ENCODE data around the gene ACOT4. TPM values are rescaled to one million over a fixed set of nuclear protein-coding genes. Genes with fewer than 3 reads are reported as not detected.
"Not testable (repeated sequence)": the region's sequence is repeated elsewhere in the genome, so short reads cannot be mapped to it uniquely, and the experiment has no call there.

Gene ACOT4
- total RNA-seq, 1 experiment from 2014 or later, result 1.1 TPM

DNA sequence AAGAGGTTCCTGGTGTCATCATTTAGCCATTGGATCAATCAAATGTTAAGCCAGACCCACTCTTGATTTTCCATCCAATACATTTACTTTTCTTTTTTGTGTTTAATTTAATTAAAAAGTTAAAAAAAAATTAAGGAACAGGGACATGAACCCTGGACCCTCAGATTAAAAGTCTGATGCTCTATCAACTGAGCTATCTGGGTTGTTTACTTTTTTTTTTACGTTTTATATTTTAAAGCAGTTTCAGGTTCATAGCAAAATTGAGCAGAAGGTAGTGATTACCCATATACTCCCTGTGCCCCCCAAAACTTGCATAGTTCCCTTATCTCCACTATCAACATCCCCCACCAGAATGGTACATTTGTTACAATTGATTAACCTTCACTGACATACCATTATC, 3.0 kb upstream of the ACOT4 start:
- no peaks in the 10 kb centered on the region for H3K27me3 Mint-ChIP-seq (ENCODE audit: unreplicated experiment)
- intact Hi-C loops (cut with micrococcal nuclease; ENCODE audit: unreplicated experiment), result no loop called here
- no peaks in the 10 kb centered on the region for H3K9me3 Mint-ChIP-seq (ENCODE audit: low read depth, unreplicated experiment)
- CTCF ChIA-PET, result no interaction called here
- H3K36me3 Mint-ChIP-seq (ENCODE audit: insufficient read depth, unreplicated experiment), result peaks cover 13% of the 10 kb centered on the region
- TF ChIP-seq, protein P1, sequence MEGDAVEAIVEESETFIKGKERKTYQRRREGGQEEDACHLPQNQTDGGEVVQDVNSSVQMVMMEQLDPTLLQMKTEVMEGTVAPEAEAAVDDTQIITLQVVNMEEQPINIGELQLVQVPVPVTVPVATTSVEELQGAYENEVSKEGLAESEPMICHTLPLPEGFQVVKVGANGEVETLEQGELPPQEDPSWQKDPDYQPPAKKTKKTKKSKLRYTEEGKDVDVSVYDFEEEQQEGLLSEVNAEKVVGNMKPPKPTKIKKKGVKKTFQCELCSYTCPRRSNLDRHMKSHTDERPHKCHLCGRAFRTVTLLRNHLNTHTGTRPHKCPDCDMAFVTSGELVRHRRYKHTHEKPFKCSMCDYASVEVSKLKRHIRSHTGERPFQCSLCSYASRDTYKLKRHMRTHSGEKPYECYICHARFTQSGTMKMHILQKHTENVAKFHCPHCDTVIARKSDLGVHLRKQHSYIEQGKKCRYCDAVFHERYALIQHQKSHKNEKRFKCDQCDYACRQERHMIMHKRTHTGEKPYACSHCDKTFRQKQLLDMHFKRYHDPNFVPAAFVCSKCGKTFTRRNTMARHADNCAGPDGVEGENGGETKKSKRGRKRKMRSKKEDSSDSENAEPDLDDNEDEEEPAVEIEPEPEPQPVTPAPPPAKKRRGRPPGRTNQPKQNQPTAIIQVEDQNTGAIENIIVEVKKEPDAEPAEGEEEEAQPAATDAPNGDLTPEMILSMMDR (IDR thresholded peaks at IDR 0.05; ENCODE audit: unreplicated experiment), result no peak
- no peaks in the 10 kb centered on the region for H3K4me1 Mint-ChIP-seq (ENCODE audit: low read depth, unreplicated experiment)
- no TSS peak for BruUV-seq (replicated peaks)
- no peak for DNase-seq
- no peak overlapping the region for H3K4me3 Mint-ChIP-seq (ENCODE audit: low read depth, unreplicated experiment)
- H3K27ac Mint-ChIP-seq (ENCODE audit: unreplicated experiment), result no peak overlapping the region

DNA sequence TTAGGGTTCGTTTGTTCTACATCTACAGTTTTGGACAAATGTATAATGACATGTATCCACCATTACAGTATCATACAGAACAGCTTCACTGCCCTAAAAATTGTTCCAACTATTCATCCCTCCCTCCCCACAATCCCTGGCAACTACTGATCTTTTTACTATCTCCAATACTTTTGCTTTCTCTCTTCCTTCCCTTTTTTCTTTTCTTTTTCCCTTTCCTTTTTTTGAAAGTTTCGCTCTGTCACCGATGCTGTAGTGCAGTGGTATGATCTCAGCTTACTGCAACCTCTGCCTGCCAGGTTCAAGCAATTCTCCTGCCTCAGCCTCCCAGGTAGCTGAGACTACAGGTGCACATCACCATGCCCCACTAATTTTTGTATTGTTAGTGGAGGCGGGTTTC, 2.6 kb upstream of the ACOT4 start:
- Mint-ChIP-seq H3K27ac (ENCODE audit: unreplicated experiment) (no peak overlapping the region), H3K9me3 (ENCODE audit: low read depth, unreplicated experiment) (no peaks in the 10 kb centered on the region), H3K4me1 (ENCODE audit: low read depth, unreplicated experiment) (no peaks in the 10 kb centered on the region), H3K4me3 (ENCODE audit: low read depth, unreplicated experiment) (no peak overlapping the region), H3K27me3 (ENCODE audit: unreplicated experiment) (no peaks in the 10 kb centered on the region), H3K36me3 (ENCODE audit: insufficient read depth, unreplicated experiment) (peaks cover 13% of the 10 kb centered on the region)
- CTCF ChIA-PET, result no interaction called here
- no TSS peak for BruUV-seq (replicated peaks)
- intact Hi-C loops (cut with micrococcal nuclease; ENCODE audit: unreplicated experiment), result no loop called here
- TF ChIP-seq, protein P1 (IDR thresholded peaks at IDR 0.05; ENCODE audit: unreplicated experiment), result no peak
- no peak for DNase-seq

DNA sequence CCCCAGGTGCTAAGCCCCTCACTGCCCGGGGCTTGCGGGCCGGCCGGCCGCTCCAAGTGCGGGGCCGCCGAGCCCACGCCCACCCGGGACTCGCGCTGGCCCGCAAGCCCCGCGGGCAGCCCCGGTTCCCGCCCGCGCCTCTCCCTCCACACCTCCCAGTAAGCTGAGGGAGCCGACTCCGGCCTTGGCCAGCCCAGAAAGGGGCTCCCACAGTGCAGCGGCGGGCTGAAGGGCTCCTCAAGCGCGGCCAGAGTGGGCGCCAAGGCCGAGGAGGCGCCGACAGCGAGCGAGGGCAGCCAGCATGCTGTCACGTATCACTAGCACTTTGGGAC, 1.0 kb upstream of the ACOT4 start:
- BruUV-seq (replicated peaks); H3K4me3 Mint-ChIP-seq (ENCODE audit: low read depth, unreplicated experiment); H3K27me3 Mint-ChIP-seq (ENCODE audit: unreplicated experiment); H3K4me1 Mint-ChIP-seq (ENCODE audit: low read depth, unreplicated experiment); CTCF ChIA-PET; DNase-seq; H3K9me3 Mint-ChIP-seq (ENCODE audit: low read depth, unreplicated experiment); intact Hi-C loops (cut with micrococcal nuclease; ENCODE audit: unreplicated experiment); H3K27ac Mint-ChIP-seq (ENCODE audit: unreplicated experiment): not testable (repeated sequence)
- H3K36me3 Mint-ChIP-seq (ENCODE audit: insufficient read depth, unreplicated experiment), result peaks cover 13% of the 10 kb centered on the region

DNA sequence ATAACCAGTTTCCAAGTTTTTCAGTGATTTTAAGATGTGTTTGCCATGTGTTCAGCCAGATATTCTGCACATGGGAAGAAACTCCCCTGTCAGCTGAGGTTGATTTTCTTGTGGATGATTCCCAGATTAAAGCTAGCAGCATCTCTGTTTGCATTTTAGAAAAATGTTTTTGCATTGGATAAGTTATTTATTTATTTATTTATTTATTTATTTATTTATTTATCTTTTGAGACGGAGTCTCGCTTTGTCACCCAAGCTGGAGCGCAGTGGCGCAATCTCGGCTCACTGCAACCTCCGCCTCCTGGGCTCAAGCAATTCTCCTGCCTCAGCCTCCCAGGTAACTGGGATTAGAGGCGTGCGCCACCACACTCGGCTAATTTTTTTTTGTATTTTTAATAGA, 2.8 kb downstream of the ACOT4 start:
- Mint-ChIP-seq H3K9me3 (ENCODE audit: low read depth, unreplicated experiment) (no peaks in the 10 kb centered on the region), H3K4me1 (ENCODE audit: low read depth, unreplicated experiment) (no peaks in the 10 kb centered on the region), H3K27me3 (ENCODE audit: unreplicated experiment) (no peaks in the 10 kb centered on the region), H3K36me3 (ENCODE audit: insufficient read depth, unreplicated experiment) (peaks cover 13% of the 10 kb centered on the region), H3K27ac (ENCODE audit: unreplicated experiment) (no peak overlapping the region), H3K4me3 (ENCODE audit: low read depth, unreplicated experiment) (no peak overlapping the region)
- no peak for DNase-seq
- CTCF ChIA-PET, result no interaction called here
- TF ChIP-seq, protein P1 (IDR thresholded peaks at IDR 0.05; ENCODE audit: unreplicated experiment), result no peak
- intact Hi-C loops (cut with micrococcal nuclease; ENCODE audit: unreplicated experiment), result no loop called here
- no TSS peak for BruUV-seq (replicated peaks)

DNA sequence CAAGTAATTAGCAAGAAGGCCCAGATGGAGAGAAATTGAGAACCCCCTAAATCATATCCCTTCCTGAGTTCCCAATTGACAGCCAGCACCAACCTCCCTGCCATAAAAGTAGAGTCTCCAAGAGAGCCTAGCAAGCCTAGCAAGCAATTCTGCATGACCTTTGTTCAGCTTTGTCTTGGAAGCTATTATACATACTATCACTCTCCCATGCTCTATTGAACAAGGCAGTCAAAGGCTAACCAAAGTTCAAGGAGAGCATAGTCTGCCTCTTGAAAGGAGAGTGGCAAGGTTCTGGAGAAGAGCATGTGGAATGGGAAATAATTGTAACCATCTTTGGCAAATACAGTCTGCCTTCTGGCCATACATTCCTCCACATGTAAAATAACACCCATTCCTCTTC, 7.8 kb downstream of the ACOT4 start:
- H3K4me1 Mint-ChIP-seq (ENCODE audit: low read depth, unreplicated experiment), result peaks cover 9% of the 10 kb centered on the region

More for the DNA sequence above, 7.8 kb downstream of the ACOT4 start:
- Mint-ChIP-seq H3K9me3 (ENCODE audit: low read depth, unreplicated experiment) (no peaks in the 10 kb centered on the region), H3K36me3 (ENCODE audit: insufficient read depth, unreplicated experiment) (no peaks in the 10 kb centered on the region), H3K27ac (ENCODE audit: unreplicated experiment) (no peak overlapping the region), H3K27me3 (ENCODE audit: unreplicated experiment) (no peaks in the 10 kb centered on the region), H3K4me3 (ENCODE audit: low read depth, unreplicated experiment) (no peak overlapping the region)
- TF ChIP-seq, protein P1 (IDR thresholded peaks at IDR 0.05; ENCODE audit: unreplicated experiment), result no peak
- DNase-seq, result no peak
- intact Hi-C loops (cut with micrococcal nuclease; ENCODE audit: unreplicated experiment), result no loop called here
- BruUV-seq (replicated peaks), result no TSS peak
- CTCF ChIA-PET, result no interaction called here

All from Calu3 (cell line).